Measurements from ENCODE around the gene IL6.
"Not testable (repeated sequence)": the region's sequence is repeated elsewhere in the genome, so short reads cannot be mapped to it uniquely, and the experiment has no call there.

The IL6 gene

DNA sequence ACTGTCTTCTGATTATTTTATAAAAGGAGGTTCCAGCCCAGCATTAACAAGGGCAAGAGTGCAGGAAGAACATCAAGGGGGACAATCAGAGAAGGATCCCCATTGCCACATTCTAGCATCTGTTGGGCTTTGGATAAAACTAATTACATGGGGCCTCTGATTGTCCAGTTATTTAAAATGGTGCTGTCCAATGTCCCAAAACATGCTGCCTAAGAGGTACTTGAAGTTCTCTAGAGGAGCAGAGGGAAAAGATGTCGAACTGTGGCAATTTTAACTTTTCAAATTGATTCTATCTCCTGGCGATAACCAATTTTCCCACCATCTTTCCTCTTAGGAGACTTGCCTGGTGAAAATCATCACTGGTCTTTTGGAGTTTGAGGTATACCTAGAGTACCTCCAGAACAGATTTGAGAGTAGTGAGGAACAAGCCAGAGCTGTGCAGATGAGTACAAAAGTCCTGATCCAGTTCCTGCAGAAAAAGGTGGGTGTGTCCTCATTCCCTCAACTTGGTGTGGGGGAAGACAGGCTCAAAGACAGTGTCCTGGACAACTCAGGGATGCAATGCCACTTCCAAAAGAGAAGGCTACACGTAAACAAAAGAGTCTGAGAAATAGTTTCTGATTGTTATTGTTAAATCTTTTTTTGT lies 2.3 kb downstream of the IL6 start:
- no peak for DNase-seq

DNA sequence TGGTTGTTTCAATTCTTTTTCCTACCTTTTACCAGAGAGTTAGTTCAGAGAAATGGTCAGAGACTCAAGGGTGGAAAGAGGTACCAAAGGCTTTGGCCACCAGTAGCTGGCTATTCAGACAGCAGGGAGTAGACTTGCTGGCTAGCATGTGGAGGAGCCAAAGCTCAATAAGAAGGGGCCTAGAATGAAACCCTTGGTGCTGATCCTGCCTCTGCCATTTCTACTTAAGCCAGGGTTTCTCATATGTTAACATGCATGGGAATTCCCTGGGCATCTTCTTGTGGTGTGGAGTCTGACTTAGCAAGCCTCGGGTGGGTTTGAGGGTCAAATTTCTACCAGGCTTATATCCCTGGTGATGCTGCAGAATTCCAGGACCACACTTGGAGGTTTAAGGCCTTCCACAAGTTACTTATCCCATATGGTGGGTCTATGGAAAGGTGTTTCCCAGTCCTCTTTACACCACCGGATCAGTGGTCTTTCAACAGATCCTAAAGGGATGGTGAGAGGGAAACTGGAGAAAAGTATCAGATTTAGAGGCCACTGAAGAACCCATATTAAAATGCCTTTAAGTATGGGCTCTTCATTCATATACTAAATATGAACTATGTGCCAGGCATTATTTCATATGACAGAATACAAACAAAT lies 3.2 kb downstream of the IL6 start:
- no peak for DNase-seq

DNA sequence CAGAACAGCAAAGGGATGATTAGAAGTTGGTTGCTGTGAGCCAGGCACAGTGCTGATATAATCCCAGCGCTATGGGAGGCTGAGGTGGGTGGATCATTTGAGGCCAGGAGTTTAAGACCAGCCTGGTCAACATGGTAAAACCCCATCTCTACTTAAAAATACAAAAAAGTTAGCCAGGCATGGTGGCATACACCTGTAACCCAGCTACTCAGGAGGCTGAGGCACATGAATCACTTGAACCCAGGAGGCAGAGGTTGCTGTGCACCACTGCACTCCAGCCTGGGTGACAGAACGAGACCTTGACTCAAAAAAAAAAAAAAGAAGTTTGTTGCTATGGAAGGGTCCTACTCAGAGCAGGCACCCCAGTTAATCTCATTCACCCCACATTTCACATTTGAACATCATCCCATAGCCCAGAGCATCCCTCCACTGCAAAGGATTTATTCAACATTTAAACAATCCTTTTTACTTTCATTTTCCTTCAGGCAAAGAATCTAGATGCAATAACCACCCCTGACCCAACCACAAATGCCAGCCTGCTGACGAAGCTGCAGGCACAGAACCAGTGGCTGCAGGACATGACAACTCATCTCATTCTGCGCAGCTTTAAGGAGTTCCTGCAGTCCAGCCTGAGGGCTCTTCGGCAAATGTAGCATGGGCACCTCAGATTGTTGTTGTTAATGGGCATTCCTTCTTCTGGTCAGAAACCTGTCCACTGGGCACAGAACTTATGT lies 4.1 kb downstream of the IL6 start:
- DNase-seq: no peak

DNA sequence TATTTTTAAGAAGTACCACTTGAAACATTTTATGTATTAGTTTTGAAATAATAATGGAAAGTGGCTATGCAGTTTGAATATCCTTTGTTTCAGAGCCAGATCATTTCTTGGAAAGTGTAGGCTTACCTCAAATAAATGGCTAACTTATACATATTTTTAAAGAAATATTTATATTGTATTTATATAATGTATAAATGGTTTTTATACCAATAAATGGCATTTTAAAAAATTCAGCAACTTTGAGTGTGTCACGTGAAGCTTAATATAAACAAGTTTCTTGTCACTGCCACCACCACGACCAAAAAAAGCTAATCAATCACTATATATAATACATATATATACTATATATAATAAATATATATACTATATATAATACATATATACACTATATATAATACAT lies 4.8 kb downstream of the IL6 start:
- DNase-seq: no peak

DNA sequence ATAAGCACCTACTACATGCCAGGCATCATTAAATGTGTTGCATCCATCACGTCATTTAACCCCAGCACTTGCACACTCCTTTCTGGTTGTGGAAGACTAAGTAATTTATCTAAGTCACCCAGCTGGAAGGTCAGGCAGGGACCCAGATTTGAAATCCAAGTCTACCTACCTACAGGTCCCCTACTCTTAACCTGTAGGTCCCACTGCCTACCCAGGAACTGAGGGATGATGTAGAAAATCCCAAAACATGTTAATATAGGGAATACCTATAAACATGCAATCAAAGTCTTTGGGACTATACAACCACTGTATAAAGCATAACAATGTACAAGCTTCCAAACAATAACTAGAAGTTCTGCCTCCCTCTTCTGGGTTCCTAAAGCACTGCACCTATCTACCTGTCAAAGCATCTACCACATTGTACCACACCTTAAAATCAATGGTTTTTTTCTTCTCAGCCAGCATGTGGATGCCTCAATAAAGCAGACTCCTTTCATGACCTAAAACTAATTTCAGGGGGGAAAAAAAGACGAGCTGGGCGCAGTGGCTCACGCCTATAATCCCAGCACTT lies 5.6 kb downstream of the IL6 start:
- DNase-seq: no peak

DNA sequence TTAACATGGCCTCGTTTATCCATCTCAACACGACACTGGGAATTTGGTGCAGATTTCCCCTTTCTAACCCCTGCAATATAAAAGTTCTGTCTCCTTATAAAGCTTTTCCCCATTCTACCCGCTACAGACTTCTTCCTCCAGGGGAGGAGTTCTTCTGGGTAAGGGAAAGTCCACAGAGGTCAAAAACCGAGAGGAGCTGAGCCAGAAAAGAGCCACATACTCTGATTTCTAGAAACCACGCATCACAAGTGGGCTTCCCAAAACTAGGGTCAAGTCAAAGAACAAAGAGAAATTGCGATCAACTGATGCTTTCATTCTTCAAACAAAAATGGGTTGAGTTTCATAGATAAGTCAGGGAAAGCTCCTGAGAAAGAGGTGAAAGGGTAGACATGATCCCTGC lies 6.8 kb downstream of the IL6 start:
- no peak for DNase-seq

DNA sequence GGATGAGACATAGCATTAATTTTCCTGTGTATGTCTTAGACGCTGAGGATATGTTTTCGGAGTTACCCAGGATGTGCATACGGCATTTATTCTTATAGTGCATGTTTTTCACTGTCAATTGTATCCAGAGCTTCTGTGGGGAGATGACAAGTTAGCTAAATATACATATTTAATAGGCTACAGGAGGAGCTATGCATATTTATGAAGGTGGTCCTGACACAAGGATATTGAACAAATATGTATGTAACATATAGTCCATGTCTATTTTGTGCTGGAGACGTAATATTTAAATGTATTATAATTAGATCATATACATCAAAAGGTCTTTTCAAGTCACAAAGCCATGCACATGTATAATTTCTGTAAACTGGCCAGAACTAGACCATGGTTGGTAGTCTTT lies 16.0 kb downstream of the IL6 start:
- no peak for DNase-seq

DNA sequence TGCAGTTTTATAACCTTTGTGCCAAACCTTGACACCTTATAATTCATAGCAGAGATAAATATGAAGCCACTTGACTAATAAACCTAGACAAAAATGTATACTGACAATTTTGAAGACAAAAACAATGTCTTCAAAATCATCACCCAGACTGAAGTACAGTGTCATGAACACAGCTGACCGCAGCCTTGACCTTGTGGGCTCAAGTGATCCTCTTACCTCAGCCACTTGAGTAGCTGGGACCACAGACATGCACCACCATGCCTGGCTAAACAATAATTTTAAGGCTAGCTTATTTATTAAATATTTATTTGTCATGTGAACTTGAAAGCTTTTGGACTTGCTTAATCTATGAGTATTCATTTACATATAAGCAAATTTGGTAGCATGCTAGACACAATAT lies 24.3 kb downstream of the IL6 start:
- no peak for DNase-seq

DNA sequence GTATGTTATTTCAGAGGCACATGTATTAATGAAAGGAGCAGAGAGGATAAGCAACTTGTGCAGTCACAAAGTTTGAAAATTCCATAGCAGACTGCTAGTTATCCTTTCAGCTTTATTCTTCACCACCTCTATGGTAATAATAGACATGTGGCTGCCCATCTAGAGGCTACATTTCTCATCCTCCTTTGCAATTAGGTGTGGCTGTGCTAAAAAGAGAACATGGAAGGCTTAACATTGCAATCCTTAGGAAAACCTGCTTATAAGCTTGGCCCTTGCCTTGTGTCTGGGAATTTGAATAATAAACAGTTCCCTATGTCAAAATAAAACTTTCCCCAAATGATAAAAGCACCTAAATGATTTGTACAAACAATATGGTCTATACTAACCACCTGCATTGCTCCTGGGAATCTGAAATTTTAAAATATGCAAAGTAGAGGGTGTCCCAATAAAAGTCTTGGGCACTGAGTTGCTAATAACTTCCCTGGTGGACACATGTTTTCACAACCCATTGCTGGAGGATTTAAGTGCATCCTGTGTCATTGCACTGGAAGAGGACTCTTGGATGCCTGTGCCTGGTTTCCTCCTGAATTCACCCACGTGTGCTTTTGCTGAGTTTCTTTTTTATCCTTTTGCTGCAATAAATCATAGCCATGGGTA lies 30.5 kb downstream of the IL6 start:
- DNase-seq: no peak

DNA sequence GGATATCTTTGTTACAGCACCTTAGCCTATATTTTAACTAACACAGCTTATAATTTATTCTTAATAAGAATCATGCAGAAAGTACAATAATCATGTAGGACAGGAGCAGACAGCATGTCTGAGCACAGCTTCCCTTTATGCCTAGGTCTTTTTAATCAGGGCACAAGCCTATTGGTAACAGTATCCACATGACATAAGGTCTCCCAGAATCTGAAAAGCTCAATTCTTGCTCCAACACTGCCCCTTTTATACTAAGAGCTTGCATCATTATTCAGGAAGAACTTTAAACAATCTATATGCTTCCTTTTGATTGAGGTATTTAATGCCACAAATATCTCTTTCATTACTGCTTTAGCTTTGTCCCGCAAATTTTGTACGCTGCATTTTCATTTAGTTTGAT lies 31.6 kb downstream of the IL6 start:
- DNase-seq: no peak

DNA sequence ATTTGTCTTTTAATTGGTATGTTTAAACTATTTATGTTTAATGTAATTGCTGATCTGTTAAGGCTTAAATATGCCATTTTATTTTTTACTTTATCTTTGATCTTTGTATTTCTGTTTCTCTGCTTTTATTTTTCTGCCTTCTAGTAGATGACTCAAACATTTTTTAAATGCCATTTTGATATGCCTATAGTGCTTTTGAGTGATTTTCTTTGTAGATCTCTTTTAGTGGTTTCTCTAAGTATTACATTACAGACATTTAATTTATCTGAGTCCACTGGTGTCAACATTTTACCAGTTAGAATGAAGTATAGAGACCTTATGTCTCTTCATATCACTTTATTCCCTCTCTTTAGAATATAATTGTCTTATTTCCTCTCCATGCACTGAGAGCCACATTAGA lies 32.7 kb downstream of the IL6 start:
- DNase-seq: no peak

DNA sequence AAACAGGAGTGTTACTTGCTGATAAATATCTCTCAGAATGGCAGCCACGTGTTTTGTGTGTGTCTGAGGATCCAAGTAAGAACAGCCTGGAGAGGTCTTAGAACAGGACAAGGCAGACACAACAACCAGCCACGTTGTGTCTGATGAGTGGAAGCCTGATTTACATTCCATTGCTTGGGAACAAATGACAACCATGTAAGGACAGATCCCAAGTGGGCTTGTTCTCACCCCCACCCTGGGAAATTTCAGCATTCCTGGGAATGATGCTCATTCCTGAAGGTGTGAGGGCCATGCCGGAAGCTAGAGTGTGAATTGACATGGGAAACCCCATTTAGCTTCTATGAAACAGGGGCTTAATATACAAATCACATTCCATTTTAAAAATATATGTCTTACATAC lies 35.9 kb downstream of the IL6 start:
- no peak for DNase-seq

DNA sequence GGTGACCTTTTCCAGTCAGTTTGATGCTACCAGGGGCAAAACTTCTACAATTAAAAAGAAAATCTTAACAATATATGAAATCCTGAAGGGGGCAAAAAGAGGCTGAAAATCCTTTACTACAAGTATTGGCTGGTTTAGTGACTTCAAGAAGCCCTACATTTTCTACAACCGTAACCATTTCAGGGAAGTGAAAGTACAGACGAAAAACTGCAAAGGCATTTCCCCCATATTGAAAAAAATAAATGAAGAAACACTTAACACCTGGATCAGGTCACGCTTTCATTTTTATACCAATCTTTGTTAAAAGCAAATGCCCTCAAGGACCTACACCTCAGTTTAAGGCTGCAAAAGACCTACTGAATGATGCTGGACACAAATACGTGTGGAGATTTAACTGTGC lies 38.6 kb downstream of the IL6 start:
- no peak for DNase-seq

DNA sequence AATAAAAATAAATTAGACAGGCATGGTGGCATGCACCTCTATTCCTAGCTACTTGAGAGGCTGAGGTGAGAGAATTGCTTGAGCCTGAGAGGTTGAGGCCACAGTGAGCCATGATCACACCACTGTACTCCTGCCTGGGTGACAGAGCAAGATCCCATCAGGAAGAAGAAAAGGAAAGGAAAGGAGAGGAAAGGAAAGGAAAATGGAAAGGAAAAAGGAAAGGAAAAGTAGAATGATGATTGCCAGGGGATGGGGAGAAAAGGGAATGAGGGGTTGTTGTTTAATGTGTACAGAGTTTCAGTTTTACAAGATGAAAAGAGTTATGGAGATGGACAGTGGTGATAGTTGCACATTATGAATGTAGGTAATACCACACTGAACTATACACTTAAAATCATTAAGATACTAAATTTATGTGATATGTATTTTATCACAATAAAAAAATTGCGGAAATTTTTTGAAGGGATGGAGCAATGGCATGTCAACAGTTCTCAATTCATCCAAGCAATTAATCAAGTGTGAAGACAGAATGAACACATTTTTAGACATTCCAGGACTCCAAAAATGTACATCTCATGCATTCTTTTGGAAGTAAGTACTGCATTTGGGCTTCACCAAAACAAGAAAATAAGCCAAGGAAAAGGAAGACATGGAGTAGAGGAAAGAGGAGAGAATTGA lies 44.3 kb downstream of the IL6 start:
- DNase-seq: no peak

DNA sequence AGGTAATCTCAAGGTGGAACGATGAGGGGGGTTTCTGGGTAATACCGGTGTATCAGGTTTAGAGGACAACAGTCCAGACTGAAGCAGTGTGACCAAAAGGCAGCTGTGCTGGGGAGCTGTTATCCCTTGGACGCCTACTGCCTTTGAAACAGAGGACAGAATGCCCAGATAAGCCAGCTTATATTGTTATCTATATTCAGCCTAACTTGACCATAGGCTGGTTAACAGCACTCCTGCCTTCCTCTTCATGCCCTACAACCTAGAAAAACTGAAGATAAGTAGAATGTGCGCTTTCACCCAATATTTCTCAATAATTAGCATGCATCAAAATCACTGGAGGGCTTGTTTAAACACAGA lies 44.9 kb downstream of the IL6 start:
- no peak for DNase-seq

DNA sequence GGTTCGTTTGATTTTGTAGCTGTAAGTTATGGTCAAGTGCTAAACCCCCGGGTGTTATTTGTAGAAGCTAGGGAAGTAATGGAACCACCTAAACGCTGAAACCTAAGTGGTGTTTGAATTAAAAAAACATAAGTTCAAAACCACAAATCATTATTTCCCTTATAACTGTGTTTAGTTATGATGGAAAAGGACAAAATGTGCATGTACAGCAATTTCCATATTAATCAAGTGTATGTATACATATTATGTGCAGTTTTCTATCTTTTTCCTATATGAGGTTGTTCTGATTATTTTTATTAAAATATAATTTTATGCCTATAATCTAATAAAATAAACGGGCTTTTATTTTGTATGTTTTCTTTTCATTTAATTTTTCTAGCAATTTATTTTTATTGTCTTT lies 45.9 kb downstream of the IL6 start:
- no peak for DNase-seq

DNA sequence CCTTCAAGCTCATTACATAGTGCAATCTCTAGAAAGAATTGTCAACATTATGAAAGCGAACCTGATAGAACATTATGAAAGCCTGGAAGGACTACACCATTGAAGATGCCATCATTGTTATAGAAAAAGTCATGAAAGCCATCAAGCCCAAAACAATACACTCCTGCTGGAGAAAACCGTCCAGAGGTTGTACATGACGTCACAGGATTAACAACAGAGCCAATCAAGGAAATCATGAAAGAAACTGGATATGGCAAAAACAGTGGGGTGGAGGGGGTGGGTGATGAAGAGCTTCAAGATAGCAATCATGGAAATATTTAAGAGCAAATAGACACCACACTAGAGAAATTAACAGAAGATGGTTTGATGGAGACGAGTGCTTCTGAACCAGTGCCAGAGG lies 50.0 kb downstream of the IL6 start:
- no peak for DNase-seq

DNA sequence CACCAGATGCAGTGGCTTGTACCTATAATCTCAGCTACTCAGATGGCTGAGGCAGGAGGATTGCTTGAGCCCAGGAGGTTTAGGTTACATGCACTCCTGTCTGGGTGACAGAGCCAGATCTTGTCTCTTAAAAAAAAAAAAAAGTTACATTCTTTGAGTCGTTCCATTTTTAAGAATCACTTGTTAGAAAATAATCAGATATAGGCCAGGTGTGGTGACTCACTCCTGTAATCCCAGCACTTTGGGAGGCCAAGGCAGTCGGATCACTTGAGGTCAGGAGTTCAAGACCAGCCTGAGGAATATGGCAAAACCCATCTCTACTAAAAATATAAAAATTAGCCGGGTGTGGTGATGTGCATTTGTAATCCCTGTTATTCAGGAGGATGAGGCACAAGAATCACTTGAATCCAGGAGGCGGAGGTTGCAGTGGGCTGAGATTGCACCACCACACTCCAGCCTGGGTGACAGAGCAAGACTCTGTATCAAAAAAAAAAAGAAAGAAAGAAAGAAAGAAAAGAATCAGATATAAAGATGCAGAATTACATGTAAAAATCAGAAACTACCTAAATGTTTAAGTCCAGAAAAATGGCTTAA lies 52.8 kb downstream of the IL6 start:
- not testable (repeated sequence) for DNase-seq

DNA sequence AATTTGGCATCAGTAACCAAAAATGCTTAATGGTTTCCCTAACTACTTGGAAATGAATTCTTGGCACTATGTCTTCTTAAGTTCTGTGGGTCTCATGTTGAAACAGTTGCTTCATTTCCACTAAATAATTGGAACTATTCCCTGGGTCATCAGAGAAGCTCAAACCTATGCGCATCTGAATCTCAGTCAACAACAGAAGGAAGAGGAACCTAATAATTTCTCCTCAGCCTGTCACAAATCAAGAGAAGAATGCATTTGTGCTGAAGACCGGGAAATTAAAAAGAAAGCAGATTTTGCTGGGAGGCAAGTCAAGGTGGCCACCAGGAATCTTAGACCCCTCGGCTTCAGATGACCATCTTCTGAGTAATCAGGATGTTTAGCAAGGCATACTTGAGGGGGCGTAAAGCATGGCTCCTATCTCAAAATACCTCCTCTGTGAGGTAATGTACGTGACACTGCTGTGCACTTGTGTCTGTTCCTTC lies 54.3 kb downstream of the IL6 start:
- no peak for DNase-seq

Measured in CD4-positive, alpha-beta T cell treated with Interleukin-6 for 4 hours (primary cell).